AG04449 (cell line): ENCODE results near the gene GSPT1.

Source experiments
- CTCF ChIA-PET: fragments of 350-600 bp; formaldehyde crosslinking; extraction: SDS; loops from one replicate; lab custom pipeline; 2021; ENCODE audit warnings: antibody characterized with exemption; lab: Yijun Ruan, JAX
- POLR2A ChIA-PET: fragments of 400-600, 350-600 bp; formaldehyde crosslinking; extraction: SDS; loops from one replicate; lab custom pipeline; 2020; ENCODE audit warnings: antibody characterized with exemption, inconsistent platforms; lab: Yijun Ruan, JAX
- DNase-seq: peaks from one replicate; pipeline ENCODE4 v3.0.0-alpha.2; 2010; ENCODE audit warnings: low read depth, low spot score
- H3K4me3 ChIP-seq: 2 replicates; pipeline ENCODE4 v1.5.1; 2011; ENCODE audit warnings: low read depth, mild to moderate bottlenecking, control low read depth, low read length
- TF ChIP-seq, protein P1 (sequence below): IDR thresholded peaks from one replicate; pipeline ENCODE4 v1.5.1; 2011; ENCODE audit warnings: mild to moderate bottlenecking, moderate library complexity, low read length, control low read depth, inconsistent platforms; ENCODE audit not compliant: insufficient read depth; ENCODE audit errors: missing control alignments

The GSPT1 gene

DNA sequence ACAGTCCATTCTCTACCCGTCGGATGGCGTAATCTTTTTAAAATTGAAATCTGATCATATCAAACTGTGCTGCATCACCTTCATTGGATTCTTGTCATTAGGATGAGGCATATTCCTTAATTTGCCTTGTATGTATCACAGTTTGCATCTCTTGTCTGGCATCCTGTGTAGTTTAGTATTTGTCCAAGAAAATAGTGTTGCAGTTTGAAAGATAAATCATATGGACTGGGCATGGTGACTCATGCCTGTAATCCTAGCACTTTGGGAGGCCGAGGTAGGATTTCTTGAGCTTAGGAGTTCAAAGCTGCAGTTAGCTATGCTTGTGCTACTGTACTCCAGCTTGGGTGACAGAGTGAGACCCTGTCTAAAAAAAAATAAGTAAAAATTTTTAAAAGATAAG lies 58.6 kb downstream of the GSPT1 start:
- no peak overlapping the region for H3K4me3 ChIP-seq
- CTCF ChIA-PET = no interaction called here
- POLR2A ChIA-PET = no interaction called here
- TF ChIP-seq, protein P1, sequence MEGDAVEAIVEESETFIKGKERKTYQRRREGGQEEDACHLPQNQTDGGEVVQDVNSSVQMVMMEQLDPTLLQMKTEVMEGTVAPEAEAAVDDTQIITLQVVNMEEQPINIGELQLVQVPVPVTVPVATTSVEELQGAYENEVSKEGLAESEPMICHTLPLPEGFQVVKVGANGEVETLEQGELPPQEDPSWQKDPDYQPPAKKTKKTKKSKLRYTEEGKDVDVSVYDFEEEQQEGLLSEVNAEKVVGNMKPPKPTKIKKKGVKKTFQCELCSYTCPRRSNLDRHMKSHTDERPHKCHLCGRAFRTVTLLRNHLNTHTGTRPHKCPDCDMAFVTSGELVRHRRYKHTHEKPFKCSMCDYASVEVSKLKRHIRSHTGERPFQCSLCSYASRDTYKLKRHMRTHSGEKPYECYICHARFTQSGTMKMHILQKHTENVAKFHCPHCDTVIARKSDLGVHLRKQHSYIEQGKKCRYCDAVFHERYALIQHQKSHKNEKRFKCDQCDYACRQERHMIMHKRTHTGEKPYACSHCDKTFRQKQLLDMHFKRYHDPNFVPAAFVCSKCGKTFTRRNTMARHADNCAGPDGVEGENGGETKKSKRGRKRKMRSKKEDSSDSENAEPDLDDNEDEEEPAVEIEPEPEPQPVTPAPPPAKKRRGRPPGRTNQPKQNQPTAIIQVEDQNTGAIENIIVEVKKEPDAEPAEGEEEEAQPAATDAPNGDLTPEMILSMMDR = no peak
- DNase-seq = no peak

- no peak for DNase-seq
- ChIA-PET POLR2A (interaction anchor here (0.6 to 1.0 kb wide), 2 partner anchors 12 to 219 kb away, joined by 3 to 9 read pairs; no protein-coding TSS in a partner anchor), CTCF (interaction anchor here (1.1 to 1.9 kb wide), 2 partner anchors 17 to 215 kb away, joined by 3 to 5 read pairs; no protein-coding TSS in a partner anchor)
- H3K4me3 ChIP-seq = peak overlapping the region; percentile 99
- TF ChIP-seq, protein P1 = no peak
These were observed 63.5 kb downstream of the GSPT1 start for GRCh38 chr16:11852092-11852809.

GRCh38 chr16:11851294-11852091 lies 64.3 kb downstream of the GSPT1 start, which contains the start of gene RSL1D1:
Gene RSL1D1 (minus strand): TSS chr16:11851542. CDS start chr16:11851512, 30 bp downstream.
- CTCF ChIA-PET = interaction anchor here (1.1 to 1.9 kb wide), 2 partner anchors 18 to 216 kb away, joined by 3 to 5 read pairs; no protein-coding TSS in a partner anchor
- H3K4me3 ChIP-seq = peak within 1 kb of the TSS; percentile 99
- POLR2A ChIA-PET = interaction anchor here (0.5 to 1.0 kb wide), 3 partner anchors 12 to 219 kb away, joined by 3 to 9 read pairs (median 4); no protein-coding TSS in a partner anchor
- TF ChIP-seq, protein P1 = no peak
- DNase-seq = no peak

GRCh38 chr16:11848842-11849241 lies 66.9 kb downstream of the GSPT1 start:
- POLR2A ChIA-PET = no interaction called here
- CTCF ChIA-PET = interaction anchor here (1.3 to 1.9 kb wide), 2 partner anchors 11 to 219 kb away, joined by 4 to 5 read pairs; no protein-coding TSS in a partner anchor
- DNase-seq = no peak
- H3K4me3 ChIP-seq = no peak overlapping the region
- TF ChIP-seq, protein P1 = no peak

- CTCF ChIA-PET = interaction anchor here (0.8 kb wide), 1 partner anchor 47 kb away, joined by 3 read pairs; the partner anchor contains the start of gene ZC3H7A
- TF ChIP-seq, protein P1 = no peak
- DNase-seq = no peak
- POLR2A ChIA-PET = no interaction called here
- no peak overlapping the region for H3K4me3 ChIP-seq
These were observed 71.3 kb downstream of the GSPT1 start for GRCh38 chr16:11844499-11844898.
